ENCODE results near the gene RASD2.

- no peak; the same call in 1 of the 2 replicates for TF ChIP-seq CTCF (conservative IDR thresholded peaks at IDR 0.05; ENCODE audit: low read length)
- TF ChIP-seq EZH2phosphoT487 (IDR thresholded peaks at IDR 0.05; ENCODE audit: borderline replicate concordance): no peak
These were observed 8.1 kb downstream of the RASD2 start for GRCh38 chr22:35548722-35549112.

All from Loucy (cell line).